HG02642 (cell line): ENCODE results near the gene C22orf39.

ENCODE experiments used
- ATAC-seq: cut with Tn5 transposase; IDR thresholded peaks from one replicate; pipeline ENCODE4 v1.9.1; 2021; ENCODE audit warnings: mild to moderate bottlenecking; ENCODE audit not compliant: unreplicated experiment, poor library complexity

C22orf39 gene

DNA sequence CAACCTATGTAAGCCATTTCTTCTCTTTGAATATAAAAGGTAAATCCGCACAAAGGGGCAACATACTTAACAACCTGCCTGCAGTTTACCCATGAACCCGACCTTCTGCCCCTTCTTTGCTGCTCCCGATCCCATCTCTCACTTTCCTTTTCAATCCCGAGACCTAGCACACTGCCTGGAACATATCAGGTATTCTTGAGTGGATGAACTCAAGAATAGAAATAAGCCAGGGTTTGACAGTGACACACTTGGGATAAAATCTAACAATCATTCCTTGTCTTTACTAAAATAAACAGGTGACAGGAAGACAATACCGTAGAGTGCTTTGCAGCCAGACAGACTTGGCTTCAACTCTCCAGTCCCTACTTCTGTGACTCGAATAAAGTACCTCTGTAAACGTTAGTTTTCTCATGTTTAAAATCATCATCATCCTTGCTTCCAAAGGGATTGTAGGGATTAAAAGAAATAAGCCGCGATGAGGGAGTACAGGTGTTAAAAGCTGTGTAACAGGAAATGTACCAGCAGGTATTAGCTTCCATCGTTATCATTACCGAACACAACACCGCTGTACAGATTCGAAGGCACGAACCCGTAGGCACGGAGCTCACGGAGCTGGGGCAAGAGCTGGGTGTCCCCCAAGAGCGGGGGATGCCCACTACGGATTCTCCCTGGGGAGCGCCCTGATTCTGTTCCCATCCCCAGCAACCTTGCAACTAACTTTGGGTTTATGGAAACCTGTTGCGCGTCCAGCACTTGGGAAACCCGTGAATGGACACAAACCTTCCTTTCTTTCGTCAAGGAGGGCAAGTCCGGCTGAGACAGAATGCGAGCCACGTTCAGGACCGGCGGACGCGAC is 30.8 kb upstream of the C22orf39 start:
- no peak for ATAC-seq

DNA sequence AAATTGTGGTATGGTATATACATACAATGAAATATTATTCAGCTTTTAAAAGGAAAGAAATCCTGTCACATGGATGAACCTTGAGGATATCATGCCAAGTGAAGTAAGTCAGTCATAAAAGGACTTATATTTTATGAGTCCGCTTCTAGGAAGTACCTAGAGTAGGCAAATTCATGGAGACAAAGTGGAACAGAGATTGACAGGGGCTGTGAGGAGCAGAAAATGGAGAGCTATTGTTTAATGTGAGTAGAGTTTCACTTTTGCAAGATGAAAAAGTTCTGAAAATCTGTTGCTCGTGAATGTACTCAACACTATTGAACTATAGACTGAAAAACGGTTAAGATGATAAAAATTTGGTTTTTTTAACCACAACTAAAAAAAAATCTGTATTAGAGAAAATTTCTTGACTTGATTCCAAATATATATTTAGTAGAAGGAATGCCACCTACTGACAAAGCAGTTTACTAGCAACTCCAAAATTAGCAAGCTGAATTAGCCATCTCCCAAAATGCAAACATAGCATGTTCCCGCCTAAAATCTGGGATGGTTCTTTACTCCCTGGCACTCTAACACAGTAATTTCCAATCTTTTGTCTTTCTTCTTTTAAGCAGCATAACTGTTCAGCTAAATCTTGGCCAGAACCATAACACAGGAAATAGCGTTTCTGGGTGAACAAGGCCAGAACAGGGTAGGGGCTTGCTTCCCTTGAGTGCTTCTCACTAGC is 30.0 kb upstream of the C22orf39 start:
- ATAC-seq = no peak

DNA sequence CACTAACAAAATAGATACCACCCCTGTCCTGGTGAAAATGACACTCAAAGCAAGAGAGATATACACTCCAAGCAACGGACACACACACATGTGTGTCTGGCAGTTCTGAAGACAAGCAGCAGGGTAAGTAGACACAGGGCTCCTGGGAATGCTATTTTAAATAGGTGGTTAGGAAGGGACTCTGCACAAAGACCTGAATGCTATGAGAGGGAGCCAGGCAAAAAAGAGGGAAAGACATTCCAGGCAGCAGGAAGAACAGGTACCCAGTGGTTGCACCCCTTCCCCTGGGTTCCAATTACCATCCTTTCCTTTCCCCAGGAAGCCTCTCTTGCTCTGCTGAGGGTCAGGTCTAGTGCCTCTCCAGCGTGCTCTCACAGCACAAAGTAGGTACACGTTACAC is 28.5 kb upstream of the C22orf39 start:
- ATAC-seq = no peak

DNA sequence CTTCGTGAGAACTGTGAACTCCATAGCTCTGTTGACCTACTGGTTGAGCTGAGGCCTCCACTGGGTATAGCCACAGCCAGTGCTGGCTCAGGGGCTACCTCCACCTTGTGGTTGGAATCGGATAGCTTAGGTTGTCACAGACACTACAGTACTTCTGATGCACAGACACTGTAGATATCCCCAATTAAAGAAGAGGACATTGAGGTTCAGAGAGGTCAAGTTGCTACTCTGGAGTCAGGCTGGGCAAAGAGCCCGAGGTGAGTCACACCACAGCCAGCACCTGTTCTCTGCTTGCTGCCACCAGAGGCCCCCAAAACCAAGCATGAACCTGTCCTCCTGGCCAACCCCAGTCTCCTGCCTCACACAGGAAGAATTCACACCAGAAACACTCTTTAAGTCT is 26.1 kb upstream of the C22orf39 start:
- ATAC-seq = no peak

DNA sequence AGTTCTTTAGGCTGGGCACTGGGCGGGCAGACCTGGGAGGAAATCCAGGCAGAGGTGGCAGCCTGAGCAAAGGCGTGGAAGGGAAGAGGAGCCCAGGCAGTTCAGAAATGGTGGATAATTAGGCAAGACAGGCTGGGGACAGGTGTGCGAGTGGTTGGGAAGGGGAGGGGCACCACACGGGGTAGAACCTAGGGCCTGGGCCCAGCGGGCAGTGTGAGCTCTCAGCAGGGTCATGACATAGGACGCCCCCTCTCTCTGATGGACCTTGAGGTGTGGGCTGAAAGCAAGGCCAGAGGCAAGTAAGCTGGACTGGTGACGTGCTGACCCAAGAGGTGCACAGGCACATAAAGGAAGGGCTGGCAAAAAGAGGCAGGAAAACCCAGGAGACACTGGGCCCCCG is 24.7 kb upstream of the C22orf39 start:
- no peak for ATAC-seq

DNA sequence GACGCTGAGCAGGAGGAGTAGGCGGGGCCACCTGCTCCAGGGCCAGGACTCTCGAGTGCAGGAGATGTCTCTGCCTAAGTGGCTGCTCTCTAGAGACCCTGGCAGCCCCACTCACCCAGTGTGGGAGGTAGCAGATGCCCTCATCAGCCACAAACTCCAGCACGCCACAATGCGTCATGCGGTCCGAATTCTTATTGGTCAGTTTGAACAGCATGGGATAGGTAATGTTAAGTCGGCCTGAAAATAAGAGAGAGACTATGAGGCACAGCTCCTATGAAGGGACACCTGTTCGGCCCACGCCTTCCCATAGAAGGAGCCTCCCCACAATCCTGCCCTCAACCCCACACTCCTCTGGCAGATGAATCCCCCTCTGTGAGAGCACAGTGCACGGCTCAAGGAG is 24.1 kb upstream of the C22orf39 start:
- no peak for ATAC-seq

DNA sequence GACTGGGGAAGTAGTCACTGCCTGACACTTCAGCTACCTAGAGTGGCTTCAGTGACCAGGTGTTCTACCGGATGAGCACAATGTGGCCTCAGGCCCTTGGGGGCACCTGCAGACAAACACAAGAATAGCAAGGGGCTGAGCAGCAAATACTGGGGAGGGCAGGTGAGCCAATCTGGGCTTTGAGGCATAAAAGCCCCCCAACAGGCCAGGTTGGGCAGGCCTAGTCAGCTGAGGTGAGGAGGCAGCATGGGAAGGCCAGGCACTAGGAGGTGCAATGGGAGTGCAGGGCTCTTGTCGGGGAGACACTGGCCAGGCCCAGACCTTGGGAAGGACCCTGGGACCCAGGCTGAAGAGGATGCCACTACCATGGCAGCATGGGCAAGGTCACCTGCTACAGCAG is 22.5 kb upstream of the C22orf39 start:
- no peak for ATAC-seq

DNA sequence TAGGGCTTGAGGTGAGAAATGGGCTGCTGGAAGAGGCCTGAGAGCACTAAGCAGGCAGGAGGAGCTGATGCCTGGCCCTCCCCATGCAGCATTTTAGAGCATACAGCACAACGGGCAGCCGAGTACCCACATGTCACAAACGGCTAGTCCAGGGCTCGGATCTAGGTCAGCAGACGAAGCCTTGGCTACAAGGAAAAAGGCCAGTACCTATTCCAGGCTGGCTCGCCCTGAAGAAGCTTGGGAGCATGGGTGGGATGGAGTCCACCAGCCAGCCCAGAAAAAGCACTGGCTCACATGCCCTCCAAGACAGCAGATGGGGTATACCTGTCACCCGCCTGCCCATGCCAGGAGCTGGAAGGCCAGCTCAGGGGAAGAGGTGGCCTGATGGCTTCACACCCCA is 21.9 kb upstream of the C22orf39 start:
- ATAC-seq = no peak

DNA sequence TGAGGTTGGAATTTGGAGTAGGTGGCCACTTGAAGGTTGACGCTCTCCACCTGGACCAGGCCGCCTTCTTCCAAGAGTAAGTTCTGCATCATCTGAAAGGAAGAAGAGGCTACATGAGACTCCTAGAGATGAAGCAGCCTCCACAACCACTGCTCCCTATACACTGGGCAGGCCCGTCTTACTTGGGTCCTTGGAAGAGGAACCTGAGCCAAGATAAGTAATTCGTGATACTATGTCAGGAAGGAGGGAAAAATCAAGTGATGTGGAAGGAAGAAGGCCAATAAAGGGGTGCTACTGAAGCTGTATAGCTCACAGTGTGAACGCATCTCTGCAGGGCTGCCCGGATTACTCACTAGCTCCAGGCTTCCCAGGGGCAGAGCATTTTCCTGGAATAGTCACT is 20.4 kb upstream of the C22orf39 start:
- ATAC-seq = no peak

DNA sequence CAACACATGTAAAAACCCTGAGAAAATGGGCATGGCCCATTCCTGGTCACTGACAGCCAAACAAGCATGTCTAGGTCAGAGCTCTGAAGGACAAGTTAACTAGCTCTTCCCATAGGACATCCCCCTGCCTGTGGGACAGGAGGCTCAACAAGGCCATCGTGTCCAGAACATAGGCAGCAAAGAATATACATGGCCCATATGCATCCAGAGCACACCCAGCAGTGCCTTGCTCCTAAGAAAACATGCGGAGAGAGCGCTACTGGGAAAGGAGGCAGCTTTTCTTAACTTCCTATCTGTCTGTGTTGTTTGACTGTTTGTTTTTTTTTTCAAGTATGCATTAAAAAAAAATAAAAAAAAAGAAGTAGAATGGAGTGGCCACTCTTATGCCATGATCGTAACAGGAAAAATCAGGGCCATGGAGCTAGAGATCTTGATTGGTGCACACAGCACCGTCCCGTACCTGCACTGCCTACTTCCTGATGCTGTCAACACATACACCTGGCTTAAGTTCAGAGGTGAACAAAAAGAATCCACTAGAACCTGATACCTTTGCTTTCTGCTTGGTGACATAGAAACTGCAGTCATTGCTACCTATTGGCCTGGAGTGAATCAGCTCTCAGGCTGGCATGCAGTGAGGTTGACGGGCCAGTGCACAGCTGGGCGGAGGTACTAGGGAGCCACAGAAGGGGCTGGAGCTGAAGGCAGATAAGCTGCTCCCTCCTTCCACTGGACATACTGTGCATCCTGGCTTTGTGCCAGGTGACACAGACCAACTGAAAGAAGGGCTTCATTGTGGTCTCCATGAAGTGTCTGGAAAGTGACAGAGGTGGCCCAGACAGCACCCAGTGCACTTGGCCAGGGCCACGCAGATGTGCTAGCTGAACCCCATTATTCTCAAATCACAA is 19.6 kb upstream of the C22orf39 start:
- no peak for ATAC-seq

DNA sequence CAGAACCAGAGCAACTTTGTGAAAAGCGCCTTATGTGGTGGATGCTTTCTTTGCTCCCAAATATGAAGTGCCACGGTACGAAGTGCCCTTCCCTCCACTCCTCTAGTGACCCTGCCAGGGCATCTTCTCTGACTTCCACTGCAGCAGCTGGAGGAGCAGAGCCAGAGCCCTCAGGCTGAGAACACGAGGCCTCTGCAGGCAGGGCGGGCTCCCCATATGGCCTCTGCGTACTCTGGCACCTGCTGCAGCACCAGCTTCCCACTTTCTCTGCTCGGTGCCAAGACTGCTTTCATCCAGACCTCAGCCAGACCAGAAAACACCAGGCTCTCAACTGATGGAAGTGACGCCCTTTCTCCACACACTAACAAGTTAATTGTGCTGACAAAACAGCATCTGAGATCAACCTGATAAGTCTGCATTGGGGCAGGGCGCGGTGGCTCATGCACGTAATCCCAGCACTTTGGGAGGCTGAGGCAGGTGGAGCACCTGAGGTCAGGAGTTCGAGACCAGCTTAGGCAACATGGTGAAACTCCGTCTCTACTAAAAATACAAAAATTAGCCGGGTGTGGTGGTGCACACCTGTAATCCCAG is 18.7 kb upstream of the C22orf39 start:
- ATAC-seq = no peak

DNA sequence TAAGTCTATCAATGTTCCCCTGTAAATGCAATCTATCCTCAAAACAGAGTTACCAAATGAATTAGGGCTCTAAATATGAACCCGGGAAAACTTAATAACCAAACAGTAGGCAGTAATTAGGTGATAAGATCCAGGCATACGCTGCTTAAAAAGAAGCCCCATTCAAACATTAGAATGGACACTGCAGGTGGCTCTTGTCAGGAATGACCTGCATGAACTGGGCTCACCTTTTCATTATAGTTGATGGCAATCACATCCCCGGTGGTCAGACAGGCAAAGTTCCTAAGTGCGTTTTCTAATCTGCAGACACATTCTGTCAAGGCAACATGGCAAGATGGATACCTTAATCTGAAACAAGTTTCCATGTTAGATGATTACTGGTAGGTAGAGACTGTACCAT is 17.5 kb upstream of the C22orf39 start:
- ATAC-seq = no peak

DNA sequence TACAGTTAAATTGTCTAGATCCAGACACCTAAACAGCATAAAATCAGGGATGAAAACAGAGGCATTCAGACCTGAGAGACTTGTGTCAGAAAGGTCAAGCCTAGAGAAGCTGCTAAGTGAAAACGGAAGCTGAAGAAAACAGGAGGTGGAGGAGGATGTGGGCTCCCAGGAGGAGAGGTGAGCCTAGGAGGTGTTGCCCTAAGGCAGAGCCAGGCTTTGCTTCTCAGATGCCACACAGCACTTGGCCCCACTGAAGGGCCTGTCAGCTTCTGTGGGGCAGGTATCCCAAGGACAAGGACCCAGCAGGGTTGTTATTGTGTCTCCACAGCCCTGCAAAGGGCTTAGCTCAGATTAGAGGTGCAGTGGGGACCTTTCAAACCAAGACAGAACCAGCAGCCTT is 17.0 kb upstream of the C22orf39 start:
- no peak for ATAC-seq

DNA sequence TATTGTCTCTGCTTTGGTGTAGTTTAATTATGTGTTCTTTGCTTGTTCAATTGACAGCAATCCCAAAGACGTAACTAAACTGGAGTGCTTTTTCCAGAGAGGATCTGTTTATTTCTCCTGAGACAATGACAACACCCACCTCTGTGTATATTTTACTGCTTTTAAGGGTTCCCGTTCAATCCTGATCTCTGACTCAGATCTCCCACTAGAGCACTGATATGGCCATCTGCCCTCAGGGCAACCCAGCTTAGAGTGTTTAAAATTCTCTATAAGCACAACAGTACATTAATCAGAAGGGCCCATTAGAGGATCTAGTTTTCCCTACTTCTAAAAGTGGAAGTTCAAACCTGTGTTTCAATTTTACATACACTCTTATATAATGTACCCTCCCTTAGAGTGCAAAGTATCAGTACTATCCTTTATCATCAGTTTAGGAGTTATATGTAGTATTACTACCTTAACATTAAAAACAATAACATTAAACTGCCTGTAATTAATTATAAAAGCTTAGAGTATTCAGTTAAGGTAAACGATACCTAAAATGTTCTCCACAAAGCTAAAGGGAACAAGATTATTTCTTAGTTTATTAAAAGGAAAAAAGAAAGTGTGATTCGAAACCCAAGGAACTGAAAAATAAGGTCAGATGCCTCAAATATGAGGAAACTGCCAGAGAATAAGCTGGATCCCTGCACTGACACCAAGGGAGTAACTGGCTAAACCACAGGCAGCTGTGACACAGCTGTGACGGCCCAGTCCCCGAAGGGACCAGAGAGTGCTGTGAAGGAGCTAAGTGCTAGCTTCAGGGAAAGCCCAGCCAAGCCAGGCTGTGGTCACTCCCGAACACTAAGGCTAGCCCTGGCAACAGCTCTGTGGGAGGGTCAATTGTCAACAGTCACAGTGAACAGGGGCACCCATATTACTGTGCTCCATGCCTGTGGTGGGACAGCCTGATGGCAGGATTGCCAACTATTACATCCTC is 16.3 kb upstream of the C22orf39 start:
- ATAC-seq = no peak

DNA sequence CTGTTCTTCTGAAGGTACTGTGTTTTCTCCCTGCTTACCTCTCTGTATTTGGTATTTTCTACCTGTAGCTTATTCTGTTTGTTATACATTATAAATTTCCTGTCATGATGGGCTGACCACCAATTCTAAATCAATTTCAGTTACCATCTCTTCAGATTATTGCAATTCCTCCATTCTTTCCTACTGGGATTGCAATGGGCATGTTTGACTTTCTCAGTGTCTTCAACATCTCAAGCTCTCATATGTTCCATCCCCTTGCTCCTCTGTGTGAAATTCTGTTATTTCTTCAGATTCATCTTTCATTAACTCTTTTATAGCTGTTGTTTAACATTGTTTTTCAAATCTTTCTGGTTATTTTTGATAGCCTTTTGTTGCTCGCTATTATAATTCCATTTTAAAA is 15.5 kb upstream of the C22orf39 start:
- ATAC-seq = no peak

DNA sequence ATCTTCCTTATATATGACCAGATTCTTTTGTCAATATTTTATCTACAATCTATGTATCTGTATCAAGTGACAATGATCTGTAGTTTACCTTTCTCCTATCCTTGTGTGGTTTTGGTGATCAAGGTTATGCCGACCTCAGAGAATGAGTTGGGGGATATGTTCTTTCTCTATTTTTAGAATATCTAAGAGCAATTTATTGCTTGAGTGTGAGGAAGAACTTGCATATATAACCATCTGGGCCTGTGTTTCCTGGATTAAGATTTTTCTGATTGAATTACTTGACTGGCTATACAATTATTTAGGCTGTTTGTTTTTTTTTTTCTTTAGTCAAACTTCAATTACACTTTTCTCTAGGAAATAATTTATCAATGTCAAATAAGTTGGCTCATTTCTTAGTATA is 14.0 kb upstream of the C22orf39 start:
- no peak for ATAC-seq

DNA sequence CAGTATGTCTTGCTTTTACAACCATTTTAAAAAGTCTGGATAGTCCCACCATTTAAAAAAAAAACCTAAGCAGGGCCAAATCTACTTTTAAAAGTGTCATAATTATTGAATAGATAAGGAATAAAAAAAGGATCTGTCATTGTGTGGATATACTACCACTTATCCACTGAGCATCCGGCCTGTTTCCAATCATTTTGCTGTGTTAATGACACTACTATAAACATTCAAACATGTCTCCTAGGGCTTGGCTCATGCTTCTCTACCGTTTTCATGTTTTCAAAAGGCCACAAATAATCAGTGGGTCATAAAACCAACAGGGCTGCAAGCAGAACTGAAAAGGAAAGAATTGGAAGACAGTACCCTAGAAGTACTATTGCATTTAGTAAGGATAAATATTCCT is 12.5 kb upstream of the C22orf39 start:
- no peak for ATAC-seq

DNA sequence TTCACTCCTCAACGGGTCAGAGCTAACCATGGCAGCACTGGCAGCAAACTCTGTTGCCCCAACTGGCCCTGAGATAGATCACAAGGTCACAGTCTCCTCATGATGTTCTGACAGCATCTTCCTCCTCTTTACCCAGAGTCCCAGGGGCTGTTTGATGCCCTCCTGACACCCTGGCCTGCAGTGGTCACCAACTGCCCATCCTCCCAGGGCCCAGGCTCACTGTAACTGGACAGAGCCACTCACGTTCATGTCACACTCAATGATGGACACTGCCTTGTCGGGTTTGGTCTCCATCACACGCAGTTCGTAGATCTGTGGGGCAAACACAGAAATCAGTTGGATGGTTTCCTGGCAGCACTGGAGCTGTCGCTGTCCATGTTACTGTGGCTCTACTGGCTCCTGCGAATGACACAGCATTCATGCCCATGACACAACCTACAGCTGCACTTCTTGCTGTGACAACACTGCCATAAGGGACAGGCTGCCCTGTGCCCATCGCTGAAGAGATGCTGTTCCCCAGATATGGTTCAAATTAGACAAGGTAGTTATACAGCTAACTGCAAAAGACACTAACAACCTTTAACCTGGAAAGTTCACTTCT is 10.4 kb upstream of the C22orf39 start:
- ATAC-seq = no peak

DNA sequence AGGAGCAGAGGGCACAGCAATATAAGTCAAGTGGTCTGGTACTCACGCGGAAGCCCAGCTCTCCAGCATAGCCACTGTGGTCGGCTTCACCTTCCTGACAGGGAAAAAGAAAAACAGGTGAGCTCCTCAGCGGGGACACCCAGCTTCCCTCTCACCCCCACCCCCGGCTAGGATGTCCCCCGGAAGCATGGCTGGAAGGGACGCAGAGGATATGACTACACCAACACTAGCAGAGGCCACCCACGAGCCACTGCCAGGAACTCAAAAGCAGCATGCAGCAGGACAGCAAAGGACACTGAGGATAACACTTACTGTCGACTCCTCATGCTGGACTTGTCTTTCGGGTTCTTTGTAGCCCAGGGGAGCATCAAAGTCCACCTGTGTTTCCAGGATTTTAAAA is 9.0 kb upstream of the C22orf39 start:
- ATAC-seq = no peak
